HepG2 (cell line): ENCODE results near the gene FBXO10. TPM values are rescaled to one million over a fixed set of nuclear protein-coding genes. Genes with fewer than 3 reads are reported as not detected.

ENCODE experiments used
- ATAC-seq: fragments of 200-7000 bp; cut with Tn5 transposase; 3 replicates; pipeline ENCODE4 v1.9.1; 2020; ENCODE audit warnings: mild to moderate bottlenecking, moderate library complexity
- BruUV-seq: library from RNA; stranded (reverse); fragments of 400-500 nt; replicated peaks from 2 replicates; lab custom pipeline; 2021; lab: Mats Ljungman, UMichigan
- CTCF ChIA-PET: fragments of 300-600 bp; formaldehyde crosslinking; extraction: SDS; loops from one replicate; lab custom pipeline; 2021; ENCODE audit warnings: low total read pairs, inconsistent platforms, low intra/inter-chr PET ratio; lab: Yijun Ruan, JAX
- POLR2A ChIA-PET: fragments of 350-600 bp; sonication (Branson Sonifier 250); formaldehyde crosslinking; loops from one replicate; lab custom pipeline; 2020; ENCODE audit warnings: antibody characterized with exemption, inconsistent platforms; lab: Yijun Ruan, JAX
- DNase-seq: peaks from one replicate; pipeline ENCODE4 v3.0.0-alpha.2; 2015; ENCODE audit warnings: low spot score
- FAIRE-seq: peaks from 3 replicates; lab custom pipeline; 2011; peaks lifted over from hg19 to GRCh38; lab: Jason Lieb, UNC
- H2AFZ ChIP-seq: one replicate; pipeline ENCODE4 v1.6.1; 2011; ENCODE audit warnings: low read length, inconsistent platforms
- H3K27ac ChIP-seq: fragments of 300-600 bp; 3 replicates; pipeline ENCODE4 v1.8.0; 2011; ENCODE audit warnings: mixed run types, mild to moderate bottlenecking, mixed read lengths, low read length, inconsistent platforms; ENCODE audit not compliant: insufficient read depth; ENCODE audit errors: extremely low read length
- H3K27me3 ChIP-seq, 2 experiments: fragments of 200-600 bp in 1 of 2; 2 replicates in 1 of 2; 3 replicates in 1 of 2; pipeline versions ENCODE4 v1.6.0 to v1.8.0; 2011; ENCODE audit warnings: low read length in 2 of 2, mild to moderate bottlenecking in 2 of 2, moderate library complexity in 2 of 2, inconsistent platforms in 1 of 2; ENCODE audit not compliant: insufficient read depth in 2 of 2, control insufficient read depth in 1 of 2
- H3K36me3 ChIP-seq, 2 experiments: fragments of 200-600 bp in 1 of 2; replicated peaks in 1 of 2; 2 replicates in 1 of 2; 3 replicates in 1 of 2; pipeline versions ENCODE4 v1.5.1 to v1.8.0; 2011; ENCODE audit warnings: low read length in 2 of 2, inconsistent platforms in 1 of 2; ENCODE audit not compliant: insufficient read depth in 2 of 2, control insufficient read depth in 1 of 2
- H3K4me1 ChIP-seq: 2 replicates; pipeline ENCODE4 v1.5.1; 2012; ENCODE audit warnings: low read length, inconsistent platforms; ENCODE audit not compliant: insufficient read depth
- H3K4me2 ChIP-seq: 2 replicates; pipeline ENCODE4 v1.6.0; 2011; ENCODE audit warnings: low read depth, low read length, inconsistent platforms
- H3K4me3 ChIP-seq, 3 experiments: fragments of 200-600 bp in 1 of 3; sonication (generic), shearing (Covaris generic) in 1 of 3; replicated peaks in 1 of 3; 2 replicates each; pipeline ENCODE4 v1.5.1; 2011 to 2016; ENCODE audit warnings: low read length in 3 of 3, inconsistent platforms in 2 of 3, low read depth in 2 of 3, mild to moderate bottlenecking in 2 of 3, control low read depth in 1 of 3, mixed read lengths in 1 of 3; ENCODE audit not compliant: insufficient read depth in 1 of 3
- H3K79me2 ChIP-seq: one replicate; pipeline ENCODE4 v1.6.1; 2011; ENCODE audit warnings: low read length, inconsistent platforms; ENCODE audit not compliant: insufficient read depth
- H3K9ac ChIP-seq: 2 replicates; pipeline ENCODE4 v1.6.0; 2011; ENCODE audit warnings: mild to moderate bottlenecking, low read depth, low read length, inconsistent platforms; ENCODE audit not compliant: insufficient read depth
- H3K9me3 ChIP-seq: 2 replicates; pipeline ENCODE4 v1.5.1; 2012; ENCODE audit warnings: mild to moderate bottlenecking, low read length
- H4K20me1 ChIP-seq: 2 replicates; pipeline ENCODE4 v1.6.0; 2011; ENCODE audit warnings: inconsistent platforms, mild to moderate bottlenecking, low read length, moderate library complexity; ENCODE audit not compliant: insufficient read depth
- ARHGAP35 ChIP-seq: sonication (generic); formaldehyde crosslinking; IDR thresholded peaks from 2 replicates; pipeline ENCODE4 v1.9.0; 2022; ENCODE audit warnings: mild to moderate bottlenecking, inconsistent platforms, moderate library complexity, missing genetic modification reagents, borderline replicate concordance
- FOXO4 ChIP-seq: sonication (generic); formaldehyde crosslinking; conservative IDR thresholded peaks from 2 replicates; pipeline ENCODE4 v1.8.1; 2023; ENCODE audit warnings: missing genetic modification reagents
- HOMEZ ChIP-seq: IDR thresholded peaks from 2 replicates; pipeline ENCODE4 v1.6.1; 2016; ENCODE audit warnings: low read depth
- PRMT3 ChIP-seq: sonication (generic); formaldehyde crosslinking; IDR thresholded peaks from 2 replicates; pipeline ENCODE4 v1.8.1; 2022; ENCODE audit warnings: low read depth, mild to moderate bottlenecking, moderate library complexity, missing genetic modification reagents, borderline replicate concordance
- RXRB ChIP-seq: IDR thresholded peaks from 2 replicates; pipeline ENCODE4 v1.6.1; 2016; ENCODE audit warnings: borderline replicate concordance, missing genetic modification reagents, missing compliant biosample characterization
- SRSF1 ChIP-seq: fragments of 200-400 bp; formaldehyde crosslinking; optimal IDR thresholded peaks from 2 replicates; pipeline ENCODE3; 2017; ENCODE audit warnings: mild to moderate bottlenecking, low read depth, low read length, moderate library complexity
- STAG1 ChIP-seq: sonication (generic); formaldehyde crosslinking; IDR thresholded peaks from 2 replicates; pipeline ENCODE4 v1.4.0; 2020; ENCODE audit warnings: missing genetic modification reagents
- TAF1 ChIP-seq: sonication (generic); formaldehyde crosslinking; IDR thresholded peaks from 2 replicates; pipeline ENCODE4 v1.4.0; 2020; ENCODE audit warnings: missing genetic modification reagents
- ZNF570 ChIP-seq: sonication (generic); formaldehyde crosslinking; IDR thresholded peaks from 2 replicates; pipeline ENCODE4 v1.4.0; 2020; ENCODE audit warnings: mild to moderate bottlenecking, missing genetic modification reagents, borderline replicate concordance
- ZNF747 ChIP-seq: sonication (generic); formaldehyde crosslinking; IDR thresholded peaks from 2 replicates; pipeline ENCODE4 v1.8.1; 2023; ENCODE audit warnings: missing genetic modification reagents, mild to moderate bottlenecking, borderline replicate concordance
- ZSCAN22 ChIP-seq: sonication (generic); formaldehyde crosslinking; IDR thresholded peaks from 2 replicates; pipeline ENCODE4 v1.4.0; 2020; ENCODE audit warnings: mild to moderate bottlenecking, missing genetic modification reagents
- WGBS: methylation state at CpG from one replicate; pipeline ENCODE4 v1.1.6; 2017; ENCODE audit warnings: low lambda C conversion rate; 5-methylcytosine and 5-hydroxymethylcytosine counted together
- in situ Hi-C: cut with HindIII; loops from 2 replicates; pipeline ENCODE4 v1.10.0; 2017; ENCODE audit warnings: low pct_unique_long_range_greater_than_20kb; ENCODE audit not compliant: extremely low pct_ligation_motif_present
- intact Hi-C: fragments of 100-400 bp; cut with micrococcal nuclease; formaldehyde crosslinking; loops from one replicate; pipeline ENCODE4 v1.10.0; 2022; ENCODE audit not compliant: unreplicated experiment
- polyA plus RNA-seq, 8 experiments: library from polyadenylated mRNA; depleted of rRNA in 3 of 8; stranded (reverse) in 7 of 8; unstranded in 1 of 8; fragments of >200 nt; fragmentation: Illumina TruSeq in 4 of 8; extraction: Trizol in 4 of 8; gene quantifications; 2 replicates each; pipeline versions ENCODE4 v1.2.1 to v1.2.3, GENCODE V29; 2011 to 2016; ENCODE audit warnings: low read depth in 4 of 8, missing spikeins in 1 of 8, mixed read lengths in 1 of 8; ENCODE audit not compliant: insufficient read depth in 1 of 8
- total RNA-seq, 5 experiments: library from RNA; depleted of rRNA; stranded (reverse); fragments of >200 nt; fragmentation: Illumina TruSeq; extraction: Trizol; gene quantifications; 2 replicates each; pipeline ENCODE4 v1.2.3, GENCODE V29; 2016; ENCODE audit warnings: low read depth in 1 of 5
- TF ChIP-seq, protein P1 (sequence below): sonication (generic); formaldehyde crosslinking; conservative IDR thresholded peaks from 2 replicates; pipeline ENCODE4 v1.5.0; 2020; ENCODE audit warnings: missing genetic modification reagents
- TF ChIP-seq, protein P2 (sequence below): sonication (generic); formaldehyde crosslinking; conservative IDR thresholded peaks from 2 replicates; pipeline ENCODE4 v1.4.0; 2020; ENCODE audit warnings: mild to moderate bottlenecking, missing genetic modification reagents, moderate library complexity
- TF ChIP-seq, protein P3 (sequence below): sonication (generic); formaldehyde crosslinking; IDR thresholded peaks from 2 replicates; pipeline ENCODE4 v1.4.0; 2020; ENCODE audit warnings: mild to moderate bottlenecking, missing genetic modification reagents, borderline replicate concordance

The FBXO10 gene
- total and polyA plus RNA-seq, 2 of the 13 experiments (the other 11 are each of a cell fraction or from before 2014, with no cell fraction given), result 3.1 to 5.1 TPM

DNA sequence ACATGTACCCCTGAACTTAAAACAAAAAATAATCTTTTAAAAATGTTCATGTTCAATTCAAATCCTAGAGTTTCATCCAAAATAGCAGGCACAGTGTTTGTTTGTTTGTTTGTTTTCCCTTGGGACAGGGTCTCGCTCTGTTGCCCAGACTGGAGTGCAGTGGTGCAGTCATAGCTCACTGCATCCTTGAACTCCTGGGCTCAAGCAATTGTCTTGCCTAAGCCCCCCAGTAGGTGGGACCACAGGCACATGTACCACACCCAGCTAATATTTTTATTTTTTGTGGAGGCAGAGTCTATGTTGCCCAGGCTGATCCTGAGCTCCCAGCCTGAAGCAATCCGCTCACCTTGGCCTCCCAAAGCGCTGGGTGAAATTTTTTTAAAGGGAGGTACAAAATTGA, 95.4 kb downstream of the FBXO10 start:
- H3K4me2 ChIP-seq, result no peak overlapping the region
- in situ Hi-C loops (loop anchor here (5.0 to 25.0 kb wide), 5 partner anchors 112 to 882 kb away; partner anchors contain the start of genes SLC25A51 and TOMM5), intact Hi-C loops (loop anchor here (5.0 to 10.0 kb wide), 3 partner anchors 102 to 682 kb away; partner anchors contain the start of gene EXOSC3)
- no TSS peak for BruUV-seq
- no peaks in the 10 kb centered on the region for H3K79me2 ChIP-seq
- no peaks in the 10 kb centered on the region for H4K20me1 ChIP-seq
- no peak overlapping the region for H2AFZ ChIP-seq
- H3K27ac ChIP-seq, result no peak overlapping the region
- H3K27me3 ChIP-seq, result no peaks in the 10 kb centered on the region
- no peaks in the 10 kb centered on the region for H3K9me3 ChIP-seq
- ChIA-PET POLR2A (no interaction called here), CTCF (no interaction called here)
- H3K9ac ChIP-seq, result no peak overlapping the region
- ATAC-seq (no peak), DNase-seq (no peak), FAIRE-seq (no peak)
- H3K4me3 ChIP-seq, result no peak overlapping the region
- H3K4me1 ChIP-seq, result peaks cover 34% of the 10 kb centered on the region
- no peaks in the 10 kb centered on the region for H3K36me3 ChIP-seq
- 39% methylated on average over 3 of the region's 3 CpGs for WGBS
- no peak for TF ChIP-seq PRMT3 (CRISPR knock-in tag)
- no peak for TF ChIP-seq TAF1 (CRISPR knock-in tag)
- TF ChIP-seq ZNF570 (CRISPR knock-in tag), result no peak
- no peak for TF ChIP-seq RXRB (CRISPR knock-in tag)
- no peak for TF ChIP-seq ZSCAN22 (CRISPR knock-in tag)
- TF ChIP-seq STAG1 (CRISPR knock-in tag), result 0 out of 2 replicates have a peak, but pooled peaks have one; percentile 15
- TF ChIP-seq ARHGAP35, result no peak
- TF ChIP-seq ZNF747 (CRISPR knock-in tag), result no peak
- no peak for TF ChIP-seq HOMEZ (CRISPR knock-in tag)
- TF ChIP-seq, protein P1, sequence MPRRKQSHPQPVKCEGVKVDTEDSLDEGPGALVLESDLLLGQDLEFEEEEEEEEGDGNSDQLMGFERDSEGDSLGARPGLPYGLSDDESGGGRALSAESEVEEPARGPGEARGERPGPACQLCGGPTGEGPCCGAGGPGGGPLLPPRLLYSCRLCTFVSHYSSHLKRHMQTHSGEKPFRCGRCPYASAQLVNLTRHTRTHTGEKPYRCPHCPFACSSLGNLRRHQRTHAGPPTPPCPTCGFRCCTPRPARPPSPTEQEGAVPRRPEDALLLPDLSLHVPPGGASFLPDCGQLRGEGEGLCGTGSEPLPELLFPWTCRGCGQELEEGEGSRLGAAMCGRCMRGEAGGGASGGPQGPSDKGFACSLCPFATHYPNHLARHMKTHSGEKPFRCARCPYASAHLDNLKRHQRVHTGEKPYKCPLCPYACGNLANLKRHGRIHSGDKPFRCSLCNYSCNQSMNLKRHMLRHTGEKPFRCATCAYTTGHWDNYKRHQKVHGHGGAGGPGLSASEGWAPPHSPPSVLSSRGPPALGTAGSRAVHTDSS (CRISPR knock-in tag), result no peak
- no peak for TF ChIP-seq FOXO4 (CRISPR knock-in tag)
- TF ChIP-seq, protein P2, sequence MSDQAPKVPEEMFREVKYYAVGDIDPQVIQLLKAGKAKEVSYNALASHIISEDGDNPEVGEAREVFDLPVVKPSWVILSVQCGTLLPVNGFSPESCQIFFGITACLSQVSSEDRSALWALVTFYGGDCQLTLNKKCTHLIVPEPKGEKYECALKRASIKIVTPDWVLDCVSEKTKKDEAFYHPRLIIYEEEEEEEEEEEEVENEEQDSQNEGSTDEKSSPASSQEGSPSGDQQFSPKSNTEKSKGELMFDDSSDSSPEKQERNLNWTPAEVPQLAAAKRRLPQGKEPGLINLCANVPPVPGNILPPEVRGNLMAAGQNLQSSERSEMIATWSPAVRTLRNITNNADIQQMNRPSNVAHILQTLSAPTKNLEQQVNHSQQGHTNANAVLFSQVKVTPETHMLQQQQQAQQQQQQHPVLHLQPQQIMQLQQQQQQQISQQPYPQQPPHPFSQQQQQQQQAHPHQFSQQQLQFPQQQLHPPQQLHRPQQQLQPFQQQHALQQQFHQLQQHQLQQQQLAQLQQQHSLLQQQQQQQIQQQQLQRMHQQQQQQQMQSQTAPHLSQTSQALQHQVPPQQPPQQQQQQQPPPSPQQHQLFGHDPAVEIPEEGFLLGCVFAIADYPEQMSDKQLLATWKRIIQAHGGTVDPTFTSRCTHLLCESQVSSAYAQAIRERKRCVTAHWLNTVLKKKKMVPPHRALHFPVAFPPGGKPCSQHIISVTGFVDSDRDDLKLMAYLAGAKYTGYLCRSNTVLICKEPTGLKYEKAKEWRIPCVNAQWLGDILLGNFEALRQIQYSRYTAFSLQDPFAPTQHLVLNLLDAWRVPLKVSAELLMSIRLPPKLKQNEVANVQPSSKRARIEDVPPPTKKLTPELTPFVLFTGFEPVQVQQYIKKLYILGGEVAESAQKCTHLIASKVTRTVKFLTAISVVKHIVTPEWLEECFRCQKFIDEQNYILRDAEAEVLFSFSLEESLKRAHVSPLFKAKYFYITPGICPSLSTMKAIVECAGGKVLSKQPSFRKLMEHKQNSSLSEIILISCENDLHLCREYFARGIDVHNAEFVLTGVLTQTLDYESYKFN, result no peak
- TF ChIP-seq, protein P3, sequence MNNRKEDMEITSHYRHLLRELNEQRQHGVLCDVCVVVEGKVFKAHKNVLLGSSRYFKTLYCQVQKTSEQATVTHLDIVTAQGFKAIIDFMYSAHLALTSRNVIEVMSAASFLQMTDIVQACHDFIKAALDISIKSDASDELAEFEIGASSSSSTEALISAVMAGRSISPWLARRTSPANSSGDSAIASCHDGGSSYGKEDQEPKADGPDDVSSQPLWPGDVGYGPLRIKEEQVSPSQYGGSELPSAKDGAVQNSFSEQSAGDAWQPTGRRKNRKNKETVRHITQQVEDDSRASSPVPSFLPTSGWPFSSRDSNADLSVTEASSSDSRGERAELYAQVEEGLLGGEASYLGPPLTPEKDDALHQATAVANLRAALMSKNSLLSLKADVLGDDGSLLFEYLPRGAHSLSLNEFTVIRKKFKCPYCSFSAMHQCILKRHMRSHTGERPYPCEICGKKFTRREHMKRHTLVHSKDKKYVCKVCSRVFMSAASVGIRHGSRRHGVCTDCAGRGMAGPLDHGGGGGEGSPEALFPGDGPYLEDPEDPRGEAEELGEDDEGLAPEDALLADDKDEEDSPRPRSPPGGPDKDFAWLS (CRISPR knock-in tag), result no peak
- no peak for TF ChIP-seq SRSF1
